ENCODE measurements around the gene EGFL6. TPM values are rescaled to one million over a fixed set of nuclear protein-coding genes. Genes with fewer than 3 reads are reported as not detected.
"Not testable (repeated sequence)": the region's sequence is repeated elsewhere in the genome, so short reads cannot be mapped to it uniquely, and the experiment has no call there.

EGFL6 gene
- polyA plus RNA-seq, 1 experiment = not detected

DNA sequence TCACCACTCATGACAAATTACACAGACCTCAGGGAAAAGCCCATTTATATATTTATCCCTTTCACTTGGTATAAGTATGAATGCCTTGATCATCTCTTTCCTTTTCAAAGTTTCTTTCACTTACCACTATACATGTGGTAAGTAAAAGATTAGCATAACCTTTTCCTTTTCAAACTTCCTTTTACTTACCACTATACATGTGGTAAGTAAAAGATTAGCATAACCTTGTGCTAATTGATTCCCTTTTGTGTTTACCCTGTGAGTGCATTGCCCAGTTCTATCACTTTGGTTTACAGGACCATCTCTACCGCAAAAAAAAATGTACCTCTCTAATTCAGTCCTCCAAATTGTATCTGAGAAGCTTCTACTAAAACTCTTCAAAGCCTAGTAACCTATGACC is 50.8 kb downstream of the EGFL6 start:
- Histone ChIP-seq H3K27me3 (ENCODE audit: control insufficient read depth, insufficient read depth, low read length) (no peaks in the 10 kb centered on the region), H3K36me3 (ENCODE audit: control insufficient read depth, insufficient read depth, low read length) (no peaks in the 10 kb centered on the region), H3K4me3 (ENCODE audit: low read depth, low read length) (no peak overlapping the region)
- TF ChIP-seq, protein P1, sequence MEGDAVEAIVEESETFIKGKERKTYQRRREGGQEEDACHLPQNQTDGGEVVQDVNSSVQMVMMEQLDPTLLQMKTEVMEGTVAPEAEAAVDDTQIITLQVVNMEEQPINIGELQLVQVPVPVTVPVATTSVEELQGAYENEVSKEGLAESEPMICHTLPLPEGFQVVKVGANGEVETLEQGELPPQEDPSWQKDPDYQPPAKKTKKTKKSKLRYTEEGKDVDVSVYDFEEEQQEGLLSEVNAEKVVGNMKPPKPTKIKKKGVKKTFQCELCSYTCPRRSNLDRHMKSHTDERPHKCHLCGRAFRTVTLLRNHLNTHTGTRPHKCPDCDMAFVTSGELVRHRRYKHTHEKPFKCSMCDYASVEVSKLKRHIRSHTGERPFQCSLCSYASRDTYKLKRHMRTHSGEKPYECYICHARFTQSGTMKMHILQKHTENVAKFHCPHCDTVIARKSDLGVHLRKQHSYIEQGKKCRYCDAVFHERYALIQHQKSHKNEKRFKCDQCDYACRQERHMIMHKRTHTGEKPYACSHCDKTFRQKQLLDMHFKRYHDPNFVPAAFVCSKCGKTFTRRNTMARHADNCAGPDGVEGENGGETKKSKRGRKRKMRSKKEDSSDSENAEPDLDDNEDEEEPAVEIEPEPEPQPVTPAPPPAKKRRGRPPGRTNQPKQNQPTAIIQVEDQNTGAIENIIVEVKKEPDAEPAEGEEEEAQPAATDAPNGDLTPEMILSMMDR (IDR thresholded peaks at IDR 0.05; ENCODE audit: insufficient read depth, low read depth, low read length) = no peak
- POLR2A ChIA-PET = no interaction called here
- CTCF ChIA-PET = no interaction called here
- no peak for DNase-seq (ENCODE audit: low read depth)

DNA sequence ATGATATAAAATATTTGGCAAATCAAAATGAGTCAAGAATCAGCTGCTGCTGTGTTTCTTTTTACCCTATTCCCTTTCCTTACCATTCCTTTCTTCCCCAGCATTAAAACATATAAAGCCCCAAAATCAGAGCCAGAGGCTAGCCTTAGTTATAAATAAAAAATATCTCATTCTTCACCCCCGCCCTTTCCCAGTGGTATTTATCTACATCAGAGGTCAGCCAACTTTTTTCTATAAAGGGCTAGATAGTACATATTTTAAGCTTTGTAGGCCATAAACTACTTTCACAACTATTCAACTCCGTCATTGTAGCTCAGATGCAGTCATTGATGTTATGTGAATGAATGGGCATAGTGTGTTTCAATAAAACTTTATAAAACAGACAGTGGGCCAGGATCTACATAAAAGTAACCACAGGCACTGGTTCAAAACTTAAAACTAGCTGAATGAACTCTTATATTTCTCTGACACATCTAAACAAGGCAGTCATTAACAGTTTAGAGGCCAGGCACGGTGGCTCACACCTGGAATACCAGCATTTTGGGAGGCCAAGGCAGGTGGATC is 53.1 kb downstream of the EGFL6 start:
- TF ChIP-seq, protein P1 (IDR thresholded peaks at IDR 0.05; ENCODE audit: insufficient read depth, low read depth, low read length) = no peak
- DNase-seq (ENCODE audit: low read depth) = no peak
- ChIA-PET CTCF (interaction anchor here (1.4 to 1.7 kb wide), 2 partner anchors 24 to 116 kb away, joined by 3 to 6 read pairs; no protein-coding TSS in a partner anchor), POLR2A (no interaction called here)
- no peaks in the 10 kb centered on the region for H3K27me3 ChIP-seq (ENCODE audit: control insufficient read depth, insufficient read depth, low read length)
- no peaks in the 10 kb centered on the region for H3K36me3 ChIP-seq (ENCODE audit: control insufficient read depth, insufficient read depth, low read length)
- no peak overlapping the region for H3K4me3 ChIP-seq (ENCODE audit: low read depth, low read length)

DNA sequence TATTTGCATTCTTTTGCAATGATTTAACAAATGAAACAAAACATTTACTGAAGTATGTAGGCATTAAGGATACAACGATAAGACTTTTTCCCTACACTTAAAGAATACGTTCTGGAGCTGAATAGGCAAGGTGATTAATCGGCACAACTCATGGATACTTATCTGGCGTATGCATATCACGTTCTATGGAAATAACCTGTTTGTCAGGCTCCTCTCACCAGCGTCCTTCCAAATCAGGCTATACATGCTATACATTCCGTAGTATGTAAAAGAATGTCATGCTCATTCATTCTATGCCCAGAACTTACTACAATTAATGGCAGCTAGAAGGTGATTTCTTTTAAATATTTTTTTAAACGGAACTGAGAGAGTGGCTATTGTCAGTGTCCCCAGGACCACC is 57.9 kb downstream of the EGFL6 start:
- TF ChIP-seq, protein P1 (IDR thresholded peaks at IDR 0.05; ENCODE audit: insufficient read depth, low read depth, low read length) = no peak
- ChIA-PET CTCF (no interaction called here), POLR2A (no interaction called here)
- Histone ChIP-seq H3K36me3 (ENCODE audit: control insufficient read depth, insufficient read depth, low read length) (no peaks in the 10 kb centered on the region), H3K27me3 (ENCODE audit: control insufficient read depth, insufficient read depth, low read length) (no peaks in the 10 kb centered on the region), H3K4me3 (ENCODE audit: low read depth, low read length) (no peak overlapping the region)
- DNase-seq (ENCODE audit: low read depth) = no peak

DNA sequence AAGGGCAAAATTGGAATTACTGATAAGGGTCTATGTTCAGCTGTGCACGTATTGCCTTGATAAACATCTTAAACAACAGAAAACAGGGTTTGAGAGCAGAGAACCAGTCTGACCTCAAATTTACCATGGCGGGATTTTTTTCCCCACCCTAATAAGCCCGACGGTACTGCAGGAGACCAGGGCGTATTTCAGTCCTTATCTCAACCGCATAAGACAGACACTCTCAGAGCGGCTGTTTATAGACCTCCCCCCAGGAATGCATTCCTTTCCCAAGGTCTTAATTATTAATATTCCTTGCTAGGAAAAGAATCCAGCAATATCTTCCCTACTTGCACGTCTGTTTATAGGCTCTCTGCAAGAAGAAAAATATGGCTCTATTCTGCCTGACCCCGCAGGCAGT is 67.8 kb downstream of the EGFL6 start:
- CTCF ChIA-PET; H3K36me3 ChIP-seq (ENCODE audit: control insufficient read depth, insufficient read depth, low read length); H3K4me3 ChIP-seq (ENCODE audit: low read depth, low read length); H3K27me3 ChIP-seq (ENCODE audit: control insufficient read depth, insufficient read depth, low read length); DNase-seq (ENCODE audit: low read depth); POLR2A ChIA-PET: not testable (repeated sequence)

DNA sequence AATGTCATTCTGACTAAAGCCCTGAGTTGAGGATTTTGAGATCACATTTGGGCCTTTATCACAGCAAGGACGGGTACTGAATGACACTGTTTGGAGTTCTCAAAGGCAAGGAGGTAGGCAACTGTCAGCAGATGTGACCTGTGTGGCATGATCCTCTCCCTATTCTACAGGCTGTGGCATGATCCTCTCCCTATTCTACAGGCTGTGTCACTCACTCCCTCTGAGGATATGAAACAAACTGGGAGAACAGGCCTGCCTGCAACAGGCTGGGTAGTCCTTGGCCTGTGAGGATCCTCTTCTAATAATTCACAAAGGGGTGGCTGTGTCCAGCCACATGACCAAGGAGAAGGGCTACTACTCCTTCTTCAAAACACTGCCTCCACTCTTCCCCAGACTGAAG is 68.6 kb downstream of the EGFL6 start:
- no peak for DNase-seq (ENCODE audit: low read depth)
- H3K36me3 ChIP-seq (ENCODE audit: control insufficient read depth, insufficient read depth, low read length) = no peaks in the 10 kb centered on the region
- no peak overlapping the region for H3K4me3 ChIP-seq (ENCODE audit: low read depth, low read length)
- CTCF ChIA-PET = no interaction called here
- H3K27me3 ChIP-seq (ENCODE audit: control insufficient read depth, insufficient read depth, low read length) = no peaks in the 10 kb centered on the region
- POLR2A ChIA-PET = no interaction called here
- TF ChIP-seq, protein P1 (IDR thresholded peaks at IDR 0.05; ENCODE audit: insufficient read depth, low read depth, low read length) = no peak

DNA sequence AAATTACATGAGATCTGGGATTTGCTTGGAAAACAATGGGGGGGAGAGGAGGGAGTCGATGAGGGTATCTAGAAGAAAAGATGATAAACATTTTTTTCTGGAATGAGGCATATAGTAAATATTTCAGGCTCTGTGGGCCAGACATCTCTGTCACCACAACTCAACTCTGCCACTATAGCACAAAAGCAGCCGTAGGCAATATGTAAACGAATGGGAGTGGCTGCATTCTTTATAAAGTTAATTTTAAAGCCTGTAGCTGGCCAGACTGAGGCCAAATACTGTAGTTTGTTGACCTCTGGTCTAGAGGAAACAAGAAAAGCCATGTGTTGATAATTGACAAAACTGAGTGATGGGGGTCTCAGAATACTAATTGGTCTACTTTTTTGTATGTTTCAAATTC is 69.4 kb downstream of the EGFL6 start:
- TF ChIP-seq, protein P1 (IDR thresholded peaks at IDR 0.05; ENCODE audit: insufficient read depth, low read depth, low read length) = no peak
- ChIA-PET CTCF (no interaction called here), POLR2A (no interaction called here)
- no peak for DNase-seq (ENCODE audit: low read depth)
- H3K36me3 ChIP-seq (ENCODE audit: control insufficient read depth, insufficient read depth, low read length) = no peaks in the 10 kb centered on the region
- no peaks in the 10 kb centered on the region for H3K27me3 ChIP-seq (ENCODE audit: control insufficient read depth, insufficient read depth, low read length)
- no peak overlapping the region for H3K4me3 ChIP-seq (ENCODE audit: low read depth, low read length)

DNA sequence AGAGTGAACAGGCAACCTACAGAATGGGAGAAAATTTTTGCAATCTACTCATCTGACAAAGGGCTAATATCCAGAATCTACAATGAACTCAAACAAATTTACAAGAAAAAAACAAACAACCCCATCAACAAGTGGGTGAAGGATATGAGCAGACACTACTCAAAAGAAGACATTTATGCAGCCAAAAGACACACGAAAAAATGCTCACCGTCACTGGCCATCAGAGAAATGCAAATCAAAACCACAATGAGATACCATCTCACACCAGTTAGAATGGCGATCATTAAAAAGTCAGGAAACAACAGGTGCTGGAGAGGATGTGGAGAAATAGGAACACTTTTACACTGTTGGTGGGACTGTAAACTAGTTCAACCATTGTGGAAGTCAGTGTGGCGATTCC is 72.3 kb downstream of the EGFL6 start:
- CTCF ChIA-PET; H3K27me3 ChIP-seq (ENCODE audit: control insufficient read depth, insufficient read depth, low read length); POLR2A ChIA-PET; H3K36me3 ChIP-seq (ENCODE audit: control insufficient read depth, insufficient read depth, low read length); DNase-seq (ENCODE audit: low read depth); H3K4me3 ChIP-seq (ENCODE audit: low read depth, low read length): not testable (repeated sequence)
